Mammary epithelial cell (primary cell): ENCODE data around the gene HERC3.

ENCODE experiments used
- CTCF ChIP-seq, 2 donors: IDR thresholded peaks in 1 of 2; conservative IDR thresholded peaks in 1 of 2; 2 replicates each; pipeline ENCODE4 v1.5.1; 2011 to 2012; ENCODE audit warnings: inconsistent platforms in 2 of 2, low read length in 2 of 2, mild to moderate bottlenecking in 2 of 2, control low read depth in 1 of 2, low read depth in 1 of 2; ENCODE audit not compliant: insufficient read depth in 1 of 2; ENCODE audit errors: extremely low read depth in 1 of 2
- EZH2 ChIP-seq: IDR thresholded peaks from 2 replicates; pipeline ENCODE4 v1.6.1; 2012; ENCODE audit warnings: low read length, inconsistent platforms, borderline replicate concordance

- no peak for TF ChIP-seq EZH2
- TF ChIP-seq CTCF (conservative IDR thresholded peaks at IDR 0.05 in 1 of 2, IDR thresholded peaks at IDR 0.05 in 1 of 2; ENCODE audit: extremely low read depth in 1 of 2, insufficient read depth in 1 of 2, low read depth in 1 of 2, low read length in 2 of 2): no peak
These were observed 113.7 kb downstream of the HERC3 start for GRCh38 chr4:88705805-88706492.
